KMS-11 (cell line): ENCODE measurements around the gene ETS2.

Source experiments
- H2AFZ ChIP-seq: fragments of 200-600 bp; sonication (generic); 2 replicates; pipeline ENCODE4 v1.6.1; 2016; ENCODE audit warnings: antibody characterized with exemption, mixed run types, low read depth
- H3K27ac ChIP-seq: fragments of 200-600 bp; sonication (generic); 2 replicates; pipeline ENCODE4 v1.6.1; 2016; ENCODE audit warnings: mild to moderate bottlenecking, mixed run types
- H3K27me3 ChIP-seq: fragments of 200-600 bp; sonication (generic); 2 replicates; pipeline ENCODE4 v1.6.1; 2017; ENCODE audit warnings: mild to moderate bottlenecking, low read depth, mixed run types, moderate library complexity; ENCODE audit not compliant: insufficient read depth
- H3K36me3 ChIP-seq: fragments of 200-600 bp; sonication (generic); 2 replicates; pipeline ENCODE4 v1.6.1; 2017; ENCODE audit warnings: mild to moderate bottlenecking, mixed run types; ENCODE audit not compliant: insufficient read depth
- H3K4me1 ChIP-seq: fragments of 200-600 bp; sonication (generic); 2 replicates; pipeline ENCODE4 v1.6.1; 2016; ENCODE audit warnings: mild to moderate bottlenecking, low read depth, mixed run types; ENCODE audit not compliant: poor library complexity, severe bottlenecking
- H3K4me2 ChIP-seq: fragments of 200-600 bp; sonication (generic); 2 replicates; pipeline ENCODE4 v1.7.0; 2016; ENCODE audit warnings: mild to moderate bottlenecking, mixed run types
- H3K4me3 ChIP-seq: fragments of 200-600 bp; sonication (generic); IDR thresholded peaks from 2 replicates; pipeline ENCODE4 v1.6.1; 2017; ENCODE audit warnings: low read depth, low read length, mixed read lengths; ENCODE audit not compliant: insufficient read depth
- H3K79me2 ChIP-seq: fragments of 200-600 bp; sonication (generic); 2 replicates; pipeline ENCODE4 v1.6.1; 2016; ENCODE audit warnings: low read depth, mixed run types; ENCODE audit not compliant: insufficient read depth
- H3K9ac ChIP-seq: fragments of 200-600 bp; sonication (generic); 2 replicates; pipeline ENCODE4 v1.6.1; 2016; ENCODE audit warnings: mild to moderate bottlenecking, mixed run types
- H4K20me1 ChIP-seq: fragments of 200-600 bp; sonication (generic); 2 replicates; pipeline ENCODE4 v1.6.1; 2016; ENCODE audit warnings: mild to moderate bottlenecking, mixed run types; ENCODE audit not compliant: insufficient read depth
- CTCF ChIP-seq: fragments of 200-600 bp; sonication (generic); conservative IDR thresholded peaks from 2 replicates; pipeline ENCODE4 v1.6.1; 2017; ENCODE audit warnings: low read depth, mild to moderate bottlenecking, antibody characterized with exemption, low read length, moderate library complexity, mixed read lengths

Gene ETS2

GRCh38 chr21:38840456-38841300 lies 34.9 kb downstream of the ETS2 start:
- H3K27me3 ChIP-seq = no peaks in the 10 kb centered on the region
- no peak overlapping the region for H3K27ac ChIP-seq
- no peaks in the 10 kb centered on the region for H4K20me1 ChIP-seq
- no peak overlapping the region for H3K9ac ChIP-seq
- TF ChIP-seq CTCF = no peak
- no peak overlapping the region for H3K4me2 ChIP-seq
- no peaks in the 10 kb centered on the region for H3K4me1 ChIP-seq
- H3K4me3 ChIP-seq = no peak overlapping the region
- no peak overlapping the region for H2AFZ ChIP-seq
- H3K79me2 ChIP-seq = no peaks in the 10 kb centered on the region
- no peaks in the 10 kb centered on the region for H3K36me3 ChIP-seq

- no peaks in the 10 kb centered on the region for H3K79me2 ChIP-seq
- H3K4me2 ChIP-seq = no peak overlapping the region
- no peak overlapping the region for H3K4me3 ChIP-seq
- no peaks in the 10 kb centered on the region for H3K4me1 ChIP-seq
- H3K27me3 ChIP-seq = no peaks in the 10 kb centered on the region
- no peak overlapping the region for H2AFZ ChIP-seq
- no peaks in the 10 kb centered on the region for H3K36me3 ChIP-seq
- H3K27ac ChIP-seq = no peak overlapping the region
- H4K20me1 ChIP-seq = no peaks in the 10 kb centered on the region
- no peak for TF ChIP-seq CTCF
- no peak overlapping the region for H3K9ac ChIP-seq
These were observed 35.7 kb downstream of the ETS2 start for GRCh38 chr21:38841472-38841871.

- Histone ChIP-seq H3K79me2 (no peaks in the 10 kb centered on the region), H3K9ac (no peak overlapping the region), H3K4me3 (no peak overlapping the region), H3K27me3 (no peaks in the 10 kb centered on the region), H3K4me1 (no peaks in the 10 kb centered on the region), H4K20me1 (no peaks in the 10 kb centered on the region), H2AFZ (no peak overlapping the region), H3K36me3 (no peaks in the 10 kb centered on the region), H3K4me2 (no peak overlapping the region), H3K27ac (no peak overlapping the region)
- no peak for TF ChIP-seq CTCF
These were observed 36.4 kb downstream of the ETS2 start for GRCh38 chr21:38842079-38842478.

- Histone ChIP-seq H3K27me3 (no peaks in the 10 kb centered on the region), H3K4me1 (no peaks in the 10 kb centered on the region), H2AFZ (no peak overlapping the region), H3K79me2 (no peaks in the 10 kb centered on the region), H3K4me2 (no peak overlapping the region), H3K9ac (no peak overlapping the region), H3K27ac (no peak overlapping the region), H3K36me3 (no peaks in the 10 kb centered on the region), H3K4me3 (no peak overlapping the region), H4K20me1 (no peaks in the 10 kb centered on the region)
- no peak for TF ChIP-seq CTCF
These were observed 37.6 kb downstream of the ETS2 start for GRCh38 chr21:38843379-38843778.
